ENCODE results near the gene OR5M3.

Gene OR5M3

GRCh38 chr11:56473252-56473651 lies at the start of gene OR5M3:
OR5M3 (minus strand) TSS chr11:56473352; CDS start chr11:56470497, 2,855 bp downstream.
- no peak for DNase-seq

GRCh38 chr11:56522008-56522407 lies 48.9 kb upstream of the OR5M3 start:
- no peak for DNase-seq

- no peak for DNase-seq
Measured at GRCh38 chr11:56513280-56513679, 40.1 kb upstream of the OR5M3 start.

GRCh38 chr11:56509439-56509838 lies 36.3 kb upstream of the OR5M3 start:
- DNase-seq = no peak

GRCh38 chr11:56497010-56497409 lies 23.9 kb upstream of the OR5M3 start:
- no peak for DNase-seq

- no peak for DNase-seq
Measured at GRCh38 chr11:56495117-56495516, 22.0 kb upstream of the OR5M3 start.

- DNase-seq = no peak
Measured at GRCh38 chr11:56491270-56491669, 18.1 kb upstream of the OR5M3 start, which contains the start of gene OR5M8. OR5M8 (minus strand) TSS chr11:56491370; CDS start chr11:56491370, 0 bp downstream.

- DNase-seq = no peak
Measured at GRCh38 chr11:56486801-56487200, 13.6 kb upstream of the OR5M3 start.

GRCh38 chr11:56474729-56475235 lies 1.6 kb upstream of the OR5M3 start:
- no peak for DNase-seq

GRCh38 chr11:56457076-56457475 lies 16.1 kb downstream of the OR5M3 start:
- DNase-seq = no peak

- DNase-seq = no peak
Measured at GRCh38 chr11:56453521-56453920, 19.6 kb downstream of the OR5M3 start.

All from T1000 (cell line).